Right atrium auricular region (tissue), 2 donors: ENCODE measurements around the gene SPEM2. TPM values are rescaled to one million over a fixed set of nuclear protein-coding genes. Genes with fewer than 3 reads are reported as not detected.

Experiments used
- DNase-seq: peaks from one replicate; pipeline ENCODE4 v3.0.0-alpha.2; 2019; ENCODE audit warnings: low spot score
- H3K27ac ChIP-seq, 2 donors: fragments of 200-600 bp; sonication (generic); 1 replicate in 1 of 2; 2 replicates in 1 of 2; pipeline ENCODE4 v1.5.1; 2016 to 2019
- H3K27me3 ChIP-seq, 2 donors: fragments of 200-600 bp; sonication (generic); one replicate each; pipeline versions ENCODE4 v1.5.1 to v1.6.0; 2017 to 2019
- H3K36me3 ChIP-seq: fragments of 200-600 bp; sonication (generic); one replicate; pipeline ENCODE4 v1.5.1; 2016
- H3K4me1 ChIP-seq, 2 donors: fragments of 200-600 bp; sonication (generic); one replicate each; pipeline versions ENCODE4 v1.5.1 to v1.6.0; 2017 to 2019
- H3K4me3 ChIP-seq, 2 donors: fragments of 200-600 bp; sonication (generic); 1 replicate in 1 of 2; 2 replicates in 1 of 2; pipeline ENCODE4 v1.5.1; 2017 to 2019; ENCODE audit warnings: mild to moderate bottlenecking in 1 of 2, moderate library complexity in 1 of 2
- H3K9me3 ChIP-seq, 2 donors: fragments of 200-600 bp; sonication (generic); one replicate each; pipeline ENCODE4 v1.5.1; 2019
- total RNA-seq, 2 donors: library from RNA; depleted of rRNA; stranded (reverse); fragments of >200 nt; gene quantifications; one replicate each; pipeline ENCODE4 v1.1.0, GENCODE V29; 2016
- TF ChIP-seq, protein P1 (sequence below), 2 donors: fragments of 200-600 bp; sonication (generic); IDR thresholded peaks; one replicate each; pipeline ENCODE4 v1.5.1; 2019; ENCODE audit warnings: antibody characterized with exemption in 2 of 2

Gene SPEM2
- total RNA-seq, 2 donors from 2014 or later = not detected

DNA sequence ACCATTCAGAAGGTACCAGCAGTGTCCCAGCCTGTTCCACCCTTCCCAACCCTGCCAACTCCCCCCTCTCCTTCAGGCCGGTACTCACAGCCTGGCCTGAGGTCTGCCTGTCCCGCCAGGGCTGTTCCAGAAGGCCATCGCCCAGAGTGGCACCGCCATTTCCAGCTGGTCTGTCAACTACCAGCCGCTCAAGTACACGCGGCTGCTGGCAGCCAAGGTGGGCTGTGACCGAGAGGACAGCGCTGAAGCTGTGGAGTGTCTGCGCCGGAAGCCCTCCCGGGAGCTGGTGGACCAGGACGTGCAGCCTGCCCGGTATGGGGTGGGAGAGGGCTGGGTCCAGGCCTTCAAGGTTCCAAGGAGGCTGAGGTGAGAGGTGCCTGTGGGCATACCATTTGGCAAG lies 10.6 kb upstream of the SPEM2 start:
- Histone ChIP-seq H3K36me3 (peaks cover 9% of the 10 kb centered on the region), H3K4me1 (no peaks in the 10 kb centered on the region), H3K9me3 (no peaks in the 10 kb centered on the region), H3K27me3 (no peaks in the 10 kb centered on the region), H3K27ac (no peak overlapping the region), H3K4me3 (no peak overlapping the region)
- TF ChIP-seq, protein P1, sequence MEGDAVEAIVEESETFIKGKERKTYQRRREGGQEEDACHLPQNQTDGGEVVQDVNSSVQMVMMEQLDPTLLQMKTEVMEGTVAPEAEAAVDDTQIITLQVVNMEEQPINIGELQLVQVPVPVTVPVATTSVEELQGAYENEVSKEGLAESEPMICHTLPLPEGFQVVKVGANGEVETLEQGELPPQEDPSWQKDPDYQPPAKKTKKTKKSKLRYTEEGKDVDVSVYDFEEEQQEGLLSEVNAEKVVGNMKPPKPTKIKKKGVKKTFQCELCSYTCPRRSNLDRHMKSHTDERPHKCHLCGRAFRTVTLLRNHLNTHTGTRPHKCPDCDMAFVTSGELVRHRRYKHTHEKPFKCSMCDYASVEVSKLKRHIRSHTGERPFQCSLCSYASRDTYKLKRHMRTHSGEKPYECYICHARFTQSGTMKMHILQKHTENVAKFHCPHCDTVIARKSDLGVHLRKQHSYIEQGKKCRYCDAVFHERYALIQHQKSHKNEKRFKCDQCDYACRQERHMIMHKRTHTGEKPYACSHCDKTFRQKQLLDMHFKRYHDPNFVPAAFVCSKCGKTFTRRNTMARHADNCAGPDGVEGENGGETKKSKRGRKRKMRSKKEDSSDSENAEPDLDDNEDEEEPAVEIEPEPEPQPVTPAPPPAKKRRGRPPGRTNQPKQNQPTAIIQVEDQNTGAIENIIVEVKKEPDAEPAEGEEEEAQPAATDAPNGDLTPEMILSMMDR (IDR thresholded peaks at IDR 0.05) = no peak
- DNase-seq = no peak

DNA sequence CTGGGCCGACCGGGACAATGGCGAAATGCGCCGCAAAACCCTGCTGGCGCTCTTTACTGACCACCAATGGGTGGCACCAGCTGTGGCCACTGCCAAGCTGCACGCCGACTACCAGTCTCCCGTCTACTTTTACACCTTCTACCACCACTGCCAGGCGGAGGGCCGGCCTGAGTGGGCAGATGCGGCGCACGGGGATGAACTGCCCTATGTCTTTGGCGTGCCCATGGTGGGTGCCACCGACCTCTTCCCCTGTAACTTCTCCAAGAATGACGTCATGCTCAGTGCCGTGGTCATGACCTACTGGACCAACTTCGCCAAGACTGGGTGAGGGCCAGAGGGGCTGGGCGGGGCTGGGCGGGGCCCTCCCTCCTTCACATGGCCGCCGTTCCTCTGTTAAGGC lies 9.6 kb upstream of the SPEM2 start:
- Histone ChIP-seq H3K4me1 (no peaks in the 10 kb centered on the region), H3K36me3 (peaks cover 9% of the 10 kb centered on the region), H3K27me3 (no peaks in the 10 kb centered on the region), H3K9me3 (no peaks in the 10 kb centered on the region), H3K27ac (no peak overlapping the region), H3K4me3 (no peak overlapping the region)
- DNase-seq = no peak
- TF ChIP-seq, protein P1 (IDR thresholded peaks at IDR 0.05) = no peak

DNA sequence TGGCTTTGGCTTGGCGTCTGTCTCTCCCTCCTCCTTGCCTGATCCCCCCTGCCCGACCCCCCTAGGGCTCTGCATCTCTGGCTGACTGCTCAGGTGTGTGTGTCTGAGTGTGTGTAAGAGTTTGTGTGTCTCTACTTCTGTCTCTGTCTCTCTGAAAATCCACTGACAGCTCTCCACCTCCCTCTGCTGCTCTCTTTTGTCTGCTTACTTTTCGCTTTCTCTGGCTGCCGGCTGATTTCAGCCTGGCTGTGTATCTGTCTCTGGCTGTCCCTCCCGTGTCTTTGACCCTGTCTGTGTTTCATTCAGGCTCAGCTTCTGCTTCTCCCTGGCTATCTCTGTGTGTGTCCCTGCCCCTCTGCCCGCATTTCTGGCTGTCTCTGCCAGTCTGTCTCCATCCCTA lies 9.1 kb upstream of the SPEM2 start:
- Histone ChIP-seq H3K4me1 (no peaks in the 10 kb centered on the region), H3K36me3 (peaks cover 9% of the 10 kb centered on the region), H3K27me3 (no peaks in the 10 kb centered on the region), H3K9me3 (no peaks in the 10 kb centered on the region), H3K27ac (no peak overlapping the region), H3K4me3 (no peak overlapping the region)
- no peak for DNase-seq
- TF ChIP-seq, protein P1 (IDR thresholded peaks at IDR 0.05) = no peak

DNA sequence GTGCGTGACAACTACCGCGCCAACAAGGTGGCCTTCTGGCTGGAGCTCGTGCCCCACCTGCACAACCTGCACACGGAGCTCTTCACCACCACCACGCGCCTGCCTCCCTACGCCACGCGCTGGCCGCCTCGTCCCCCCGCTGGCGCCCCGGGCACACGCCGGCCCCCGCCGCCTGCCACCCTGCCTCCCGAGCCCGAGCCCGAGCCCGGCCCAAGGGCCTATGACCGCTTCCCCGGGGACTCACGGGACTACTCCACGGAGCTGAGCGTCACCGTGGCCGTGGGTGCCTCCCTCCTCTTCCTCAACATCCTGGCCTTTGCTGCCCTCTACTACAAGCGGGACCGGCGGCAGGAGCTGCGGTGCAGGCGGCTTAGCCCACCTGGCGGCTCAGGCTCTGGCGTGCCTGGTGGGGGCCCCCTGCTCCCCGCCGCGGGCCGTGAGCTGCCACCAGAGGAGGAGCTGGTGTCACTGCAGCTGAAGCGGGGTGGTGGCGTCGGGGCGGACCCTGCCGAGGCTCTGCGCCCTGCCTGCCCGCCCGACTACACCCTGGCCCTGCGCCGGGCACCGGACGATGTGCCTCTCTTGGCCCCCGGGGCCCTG lies 8.3 kb upstream of the SPEM2 start:
- no peaks in the 10 kb centered on the region for H3K9me3 ChIP-seq
- TF ChIP-seq, protein P1 (IDR thresholded peaks at IDR 0.05) = no peak
- DNase-seq = no peak
- no peaks in the 10 kb centered on the region for H3K27me3 ChIP-seq
- H3K27ac ChIP-seq = no peak overlapping the region
- no peaks in the 10 kb centered on the region for H3K4me1 ChIP-seq
- no peak overlapping the region for H3K4me3 ChIP-seq
- H3K36me3 ChIP-seq = peaks cover 9% of the 10 kb centered on the region

DNA sequence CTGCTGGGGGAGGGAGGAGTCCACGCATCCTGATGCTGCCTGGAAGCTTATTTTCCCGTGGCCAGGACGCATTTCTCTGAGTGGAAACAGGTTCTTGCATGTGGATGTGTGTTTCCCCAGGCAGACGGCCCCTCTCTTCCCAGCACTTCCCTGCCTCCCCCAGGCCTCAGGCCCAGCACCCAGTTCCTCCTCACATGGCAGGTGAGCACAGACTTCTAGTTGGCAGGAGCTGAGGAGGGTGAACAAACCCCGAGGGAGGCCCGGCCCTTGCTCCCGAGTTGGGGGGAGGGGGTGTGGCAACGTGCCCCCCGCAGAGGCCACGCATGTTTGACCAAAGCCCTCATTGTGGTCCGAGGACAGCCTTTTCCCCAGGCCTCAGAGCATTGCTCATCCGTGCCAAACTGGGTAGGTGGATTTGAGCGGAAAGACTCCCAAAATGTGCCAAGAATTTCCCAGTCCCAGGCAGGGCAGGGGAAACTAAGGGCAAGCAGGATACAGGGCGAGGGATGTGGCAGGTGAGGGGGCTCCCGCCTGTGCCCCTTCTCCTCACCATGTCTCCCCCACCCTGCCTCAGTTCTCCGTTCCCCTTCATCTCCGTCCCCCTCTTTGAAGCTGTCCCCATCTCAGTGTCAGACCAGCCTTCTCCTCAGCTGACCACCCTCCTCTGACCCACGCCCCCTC lies 6.8 kb upstream of the SPEM2 start:
- Histone ChIP-seq H3K27ac (no peak overlapping the region), H3K4me3 (no peak overlapping the region), H3K27me3 (no peaks in the 10 kb centered on the region), H3K9me3 (no peaks in the 10 kb centered on the region), H3K36me3 (peaks cover 9% of the 10 kb centered on the region), H3K4me1 (no peaks in the 10 kb centered on the region)
- no peak for DNase-seq
- TF ChIP-seq, protein P1 (IDR thresholded peaks at IDR 0.05) = no peak
